NCI-H2227 (cell line): ENCODE measurements around the gene AWAT2.

Experiments used
- DNase-seq: peaks from one replicate; lab custom pipeline; 2025; ENCODE audit not compliant: unreplicated experiment; lab: John Stamatoyannopoulos, UW

AWAT2 gene

GRCh38 chrX:70049925-70050324 is at the start of gene AWAT2:
TSS of gene AWAT2 (minus strand) at chrX:70049938. CDS start at chrX:70049932, 6 bp downstream.
- DNase-seq = no peak

- no peak for DNase-seq
Observed at GRCh38 chrX:70096052-70096451, 46.3 kb upstream of the AWAT2 start.

- no peak for DNase-seq
Observed at GRCh38 chrX:70092247-70092646, 42.5 kb upstream of the AWAT2 start.

GRCh38 chrX:70089604-70090297 is 40.0 kb upstream of the AWAT2 start:
- DNase-seq = no peak

- DNase-seq = no peak
Observed at GRCh38 chrX:70088751-70089150, 39.0 kb upstream of the AWAT2 start.

GRCh38 chrX:70087857-70088630 is 38.3 kb upstream of the AWAT2 start:
- DNase-seq = no peak

- DNase-seq = no peak
Observed at GRCh38 chrX:70084592-70085240, 35.0 kb upstream of the AWAT2 start.

- no peak for DNase-seq
Observed at GRCh38 chrX:70082723-70083122, 33.0 kb upstream of the AWAT2 start.

- no peak for DNase-seq
Observed at GRCh38 chrX:70079870-70080269, 30.1 kb upstream of the AWAT2 start.

- no peak for DNase-seq
Observed at GRCh38 chrX:70079297-70079696, 29.6 kb upstream of the AWAT2 start.

- no peak for DNase-seq
Observed at GRCh38 chrX:70066646-70067045, 16.9 kb upstream of the AWAT2 start.

GRCh38 chrX:70062961-70063550 is 13.3 kb upstream of the AWAT2 start:
- DNase-seq = no peak

- DNase-seq = no peak
Observed at GRCh38 chrX:70062076-70062475, 12.3 kb upstream of the AWAT2 start, which contains the start of gene OTUD6A. TSS of gene OTUD6A (plus strand) at chrX:70062457. CDS start at chrX:70062525, 68 bp downstream.

GRCh38 chrX:70054391-70054790 is 4.7 kb upstream of the AWAT2 start:
- no peak for DNase-seq

- no peak for DNase-seq
Observed at GRCh38 chrX:70052895-70053615, 3.3 kb upstream of the AWAT2 start.

GRCh38 chrX:70049406-70049805 is 332 bp downstream of the AWAT2 start:
- no peak for DNase-seq

GRCh38 chrX:70046978-70047377 is 2.8 kb downstream of the AWAT2 start:
- no peak for DNase-seq

GRCh38 chrX:70044541-70045245 is 5.0 kb downstream of the AWAT2 start:
- DNase-seq = no peak

GRCh38 chrX:70043685-70044084 is 6.1 kb downstream of the AWAT2 start:
- no peak for DNase-seq
